ENCODE data around the gene EPG5.

EPG5 gene

GRCh38 chr18:45870419-45870818, 96.7 kb downstream of the EPG5 start:
- Mint-ChIP-seq H3K9me3 (peaks cover 18% of the 10 kb centered on the region), H3K4me1 (peaks cover 13% of the 10 kb centered on the region), H3K4me3 (no peak overlapping the region), H3K36me3 (ENCODE audit: low read depth) (peaks cover 83% of the 10 kb centered on the region), H3K27me3 (ENCODE audit: low read depth, poor library complexity) (no peaks in the 10 kb centered on the region), H3K27ac (no peak overlapping the region)
- no peak for DNase-seq
- TF ChIP-seq CTCF (IDR thresholded peaks at IDR 0.05) = no peak

DNA sequence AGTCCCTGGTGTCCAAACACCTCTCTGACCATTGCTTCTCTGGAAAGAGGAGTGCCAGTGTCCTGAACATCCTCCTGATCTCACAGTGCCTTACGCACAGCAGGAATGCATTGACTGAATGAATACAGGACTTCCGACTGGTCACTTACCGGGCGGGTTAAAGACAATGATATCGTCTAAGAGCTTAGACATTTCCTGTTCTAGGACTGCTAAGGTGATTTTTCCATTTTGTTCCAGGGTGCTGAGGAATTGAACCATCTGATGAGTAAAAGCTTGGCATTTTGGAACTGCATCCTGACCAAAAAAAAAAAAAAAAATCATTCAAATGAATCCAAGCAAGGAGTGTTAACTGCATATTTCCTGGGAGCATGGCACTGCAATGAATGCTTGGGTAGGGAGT, 101.7 kb downstream of the EPG5 start:
- peaks cover 87% of the 10 kb centered on the region for H3K36me3 Mint-ChIP-seq (ENCODE audit: low read depth)
- DNase-seq = no peak
- no peak overlapping the region for H3K4me3 Mint-ChIP-seq
- peaks cover 13% of the 10 kb centered on the region for H3K4me1 Mint-ChIP-seq
- H3K27me3 Mint-ChIP-seq (ENCODE audit: low read depth, poor library complexity) = no peaks in the 10 kb centered on the region
- no peak overlapping the region for H3K27ac Mint-ChIP-seq
- TF ChIP-seq CTCF (IDR thresholded peaks at IDR 0.05) = no peak
- peaks cover 9% of the 10 kb centered on the region for H3K9me3 Mint-ChIP-seq

GRCh38 chr18:45864081-45864480, 103.0 kb downstream of the EPG5 start:
- Mint-ChIP-seq H3K27me3 (ENCODE audit: low read depth, poor library complexity) (no peaks in the 10 kb centered on the region), H3K4me1 (no peaks in the 10 kb centered on the region), H3K9me3 (peaks cover 9% of the 10 kb centered on the region), H3K4me3 (no peak overlapping the region), H3K36me3 (ENCODE audit: low read depth) (peaks cover 88% of the 10 kb centered on the region), H3K27ac (no peak overlapping the region)
- no peak for TF ChIP-seq CTCF (IDR thresholded peaks at IDR 0.05)
- no peak for DNase-seq

DNA sequence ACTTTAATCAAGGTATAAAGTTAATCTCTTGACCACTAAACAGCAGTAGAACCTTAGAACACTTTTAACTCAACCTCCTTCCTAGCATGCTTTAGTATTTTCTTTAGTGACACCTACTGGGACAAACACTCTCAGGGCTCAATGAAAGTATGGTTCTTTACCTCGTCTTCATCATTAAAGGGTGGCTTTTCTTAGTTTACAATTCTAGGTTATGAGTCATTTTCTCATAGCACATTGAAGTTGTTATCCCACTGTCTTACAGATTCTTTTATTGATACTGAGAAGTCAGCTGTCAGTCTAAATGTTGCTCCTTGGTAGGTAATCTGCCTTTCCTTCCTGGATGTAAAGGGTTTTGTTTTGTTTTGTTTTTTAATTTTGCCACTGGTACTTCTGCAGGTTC, 103.7 kb downstream of the EPG5 start:
- peaks cover 9% of the 10 kb centered on the region for H3K9me3 Mint-ChIP-seq
- no peaks in the 10 kb centered on the region for H3K27me3 Mint-ChIP-seq (ENCODE audit: low read depth, poor library complexity)
- DNase-seq = no peak
- no peak for TF ChIP-seq CTCF (IDR thresholded peaks at IDR 0.05)
- no peaks in the 10 kb centered on the region for H3K4me1 Mint-ChIP-seq
- H3K4me3 Mint-ChIP-seq = no peak overlapping the region
- H3K27ac Mint-ChIP-seq = no peak overlapping the region
- H3K36me3 Mint-ChIP-seq (ENCODE audit: low read depth) = peaks cover 91% of the 10 kb centered on the region

GRCh38 chr18:45861926-45862325, 105.2 kb downstream of the EPG5 start:
- H3K9me3 Mint-ChIP-seq = peaks cover 9% of the 10 kb centered on the region
- no peak for DNase-seq
- H3K27me3 Mint-ChIP-seq (ENCODE audit: low read depth, poor library complexity) = no peaks in the 10 kb centered on the region
- no peak overlapping the region for H3K27ac Mint-ChIP-seq
- peaks cover 95% of the 10 kb centered on the region for H3K36me3 Mint-ChIP-seq (ENCODE audit: low read depth)
- TF ChIP-seq CTCF (IDR thresholded peaks at IDR 0.05) = no peak
- H3K4me3 Mint-ChIP-seq = no peak overlapping the region
- no peaks in the 10 kb centered on the region for H3K4me1 Mint-ChIP-seq

DNA sequence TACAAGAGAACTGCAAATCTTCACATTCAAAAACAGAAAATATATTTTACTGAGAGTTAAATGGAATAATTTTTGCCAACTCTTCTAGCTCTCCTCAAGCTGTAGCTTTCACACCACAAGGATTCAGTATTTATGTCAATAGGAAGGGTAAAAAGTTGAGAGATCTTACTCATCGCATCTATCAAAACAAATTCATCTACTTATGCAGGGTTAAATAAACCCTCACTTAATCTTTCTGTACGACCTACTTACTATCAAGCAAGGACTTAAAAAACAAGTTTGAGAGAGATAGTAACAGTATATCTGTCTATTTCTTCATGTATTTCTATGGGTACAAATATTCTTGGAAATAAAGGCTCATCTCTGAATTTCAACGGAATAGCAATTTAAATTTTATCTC, 106.2 kb downstream of the EPG5 start:
- Mint-ChIP-seq H3K4me3 (no peak overlapping the region), H3K36me3 (ENCODE audit: low read depth) (peaks cover 93% of the 10 kb centered on the region), H3K9me3 (peaks cover 9% of the 10 kb centered on the region), H3K27ac (no peak overlapping the region), H3K27me3 (ENCODE audit: low read depth, poor library complexity) (no peaks in the 10 kb centered on the region), H3K4me1 (no peaks in the 10 kb centered on the region)
- no peak for DNase-seq
- TF ChIP-seq CTCF (IDR thresholded peaks at IDR 0.05) = no peak
